Hematopoietic multipotent progenitor cell treated with erythropoietin and hydrocortisone succinate and interleukin-3 and kit ligand, for 15 days (in vitro differentiated cells): ENCODE data around the gene TBX5.

Experiments
- DNase-seq: peaks from one replicate; pipeline ENCODE4 v3.0.0-alpha.2; 2015; ENCODE audit warnings: low spot score

Gene TBX5

DNA sequence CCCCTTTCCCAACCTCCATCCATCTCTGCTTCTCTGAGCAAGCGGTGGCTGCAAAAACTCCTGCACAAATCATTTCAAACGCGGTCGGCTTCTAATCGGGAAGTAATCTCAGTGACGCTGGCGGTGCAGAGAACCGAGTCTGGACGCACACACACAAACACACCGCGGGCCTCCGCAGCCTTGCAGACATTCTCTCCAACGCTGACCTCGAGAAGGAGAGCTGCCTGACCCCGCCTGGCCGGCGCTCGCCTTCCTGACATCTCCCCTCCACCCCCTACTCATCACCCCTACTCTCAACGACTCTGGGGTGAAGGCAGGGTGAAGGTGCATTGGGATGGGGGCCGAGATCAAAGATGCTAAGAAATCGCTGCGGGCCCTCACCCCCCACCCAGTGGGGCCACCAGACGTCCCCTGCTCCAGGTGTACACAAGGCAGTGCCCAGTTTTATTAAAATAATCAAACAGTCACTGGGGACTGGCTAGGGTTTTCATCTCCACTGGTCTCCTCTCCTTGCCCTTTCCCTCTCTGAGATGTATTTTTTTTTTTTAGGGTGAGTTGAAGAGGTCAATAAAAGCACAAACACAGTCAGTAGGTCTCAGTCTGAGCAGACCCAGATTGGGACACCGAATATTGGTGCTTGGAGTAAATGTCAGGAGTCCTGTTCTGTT is 506 bp upstream of the TBX5 start:
- DNase-seq, result no peak

DNA sequence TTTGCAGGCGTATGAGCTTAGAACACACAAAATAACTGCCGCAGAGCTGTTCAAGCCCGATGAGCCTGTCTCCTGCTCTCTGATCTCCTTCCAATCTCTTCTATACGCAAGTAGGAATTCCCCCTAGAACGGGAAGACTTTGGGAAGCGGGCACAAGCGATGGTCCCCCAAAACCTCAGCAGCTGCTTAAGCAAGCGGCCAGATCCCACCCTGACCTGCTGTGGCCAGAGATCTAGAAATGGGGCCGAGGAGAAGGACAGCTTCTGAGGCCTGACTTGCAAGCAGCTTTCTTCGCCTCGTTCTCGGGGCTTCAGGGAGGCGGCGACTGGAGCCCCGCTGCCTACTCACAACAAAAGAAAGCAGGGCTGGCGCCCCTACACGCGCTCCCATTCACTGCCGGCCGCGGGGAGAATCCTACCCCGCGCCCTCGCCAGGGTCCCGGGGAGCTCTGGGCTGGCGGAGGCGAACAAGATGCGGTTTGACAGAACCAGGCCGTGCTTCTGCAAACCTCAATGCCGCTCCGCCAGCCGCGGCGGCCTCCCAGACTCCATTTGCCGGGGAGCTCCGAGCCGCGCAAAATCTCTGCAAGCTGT is 922 bp downstream of the TBX5 start:
- no peak for DNase-seq

DNA sequence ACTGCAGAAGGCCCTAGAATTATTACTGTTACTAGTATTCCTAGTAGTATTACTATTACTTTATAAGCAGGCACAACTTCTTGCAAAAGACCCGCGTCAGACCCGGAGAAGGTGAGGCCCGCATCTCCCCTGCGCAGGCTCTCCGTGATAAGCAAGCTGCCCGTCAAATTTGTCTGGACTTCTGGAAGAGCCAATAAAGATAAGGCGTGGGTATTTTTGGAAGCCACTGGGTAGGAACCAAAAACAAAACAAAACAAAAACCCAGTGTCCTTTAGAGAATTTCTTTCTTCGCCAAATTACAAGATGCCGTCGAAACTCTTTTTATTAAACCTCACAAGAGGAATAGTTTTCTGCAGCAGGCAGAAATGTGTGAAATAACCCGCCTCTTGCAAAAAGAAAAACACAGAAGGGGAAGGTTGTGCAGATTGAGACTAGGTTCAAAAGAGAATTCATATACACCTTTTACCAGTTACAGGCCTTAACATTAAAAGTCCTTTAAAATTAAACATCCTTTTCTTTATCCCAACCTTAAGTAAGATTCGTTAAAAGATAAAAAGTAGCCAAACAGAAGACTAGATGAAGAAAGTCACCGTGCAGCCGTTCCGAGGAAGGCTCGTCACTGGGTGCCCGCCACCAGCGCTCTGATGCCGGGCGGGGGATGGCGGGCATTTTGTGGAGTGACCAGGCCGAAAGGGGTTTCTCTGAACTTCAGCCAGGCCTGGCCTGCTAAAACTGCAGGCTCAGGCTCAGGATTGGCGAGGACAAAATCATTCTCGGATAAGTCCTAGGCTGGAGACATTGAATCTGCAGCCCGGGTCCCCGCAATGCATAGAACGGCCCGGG is 1.6 kb downstream of the TBX5 start:
- no peak for DNase-seq

DNA sequence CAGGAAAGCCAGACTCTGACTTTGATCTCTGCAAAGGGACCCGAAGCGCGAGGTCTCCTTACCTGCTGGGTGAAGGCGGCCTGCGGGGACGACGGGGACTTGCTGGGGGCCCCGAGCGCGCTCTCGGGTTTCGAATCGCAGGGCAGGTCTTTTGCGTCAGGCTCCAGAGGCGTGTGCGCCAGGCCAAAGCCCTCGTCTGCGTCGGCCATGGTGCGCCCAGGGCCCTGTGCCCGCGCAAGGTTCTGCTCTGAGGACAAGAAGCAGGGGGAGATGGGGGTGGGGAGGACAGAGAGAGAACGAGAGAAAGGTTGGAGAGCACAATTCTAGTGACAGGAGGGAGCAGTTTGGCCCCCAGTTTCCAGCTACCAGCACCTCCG is 2.3 kb downstream of the TBX5 start:
- no peak for DNase-seq

DNA sequence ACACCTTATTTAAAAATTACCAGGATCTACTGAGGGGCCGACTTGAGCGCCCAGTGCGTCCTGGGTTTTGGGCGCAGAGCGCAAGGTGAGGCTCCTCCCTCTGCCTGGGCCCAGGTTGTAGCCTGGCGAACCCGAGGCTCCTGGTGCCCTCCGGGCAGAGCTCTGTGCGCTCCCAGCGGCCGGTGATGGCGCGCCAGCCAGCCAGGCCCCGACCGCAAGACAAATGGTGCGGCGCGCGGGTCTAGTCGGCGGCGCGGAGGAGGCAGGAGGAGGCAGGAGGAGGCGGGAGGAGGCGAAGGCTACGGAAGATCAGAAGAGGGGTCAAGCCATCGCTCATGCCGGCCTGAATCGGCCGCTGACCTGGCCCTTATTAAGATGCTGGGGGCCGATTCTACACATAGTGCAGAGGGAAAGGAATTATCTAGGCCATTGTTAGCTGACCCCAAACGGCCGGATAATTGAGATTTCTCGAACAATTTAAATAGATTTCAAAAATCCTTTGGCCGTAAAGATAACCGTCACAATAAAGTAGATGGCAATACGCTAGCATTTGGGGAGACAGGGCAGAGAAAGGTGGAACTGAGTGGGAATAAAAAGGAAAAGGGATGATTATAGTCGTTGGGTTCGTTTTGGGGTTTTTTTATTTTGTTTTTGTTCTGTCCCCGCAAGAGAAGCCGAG is 2.8 kb downstream of the TBX5 start:
- no peak for DNase-seq

DNA sequence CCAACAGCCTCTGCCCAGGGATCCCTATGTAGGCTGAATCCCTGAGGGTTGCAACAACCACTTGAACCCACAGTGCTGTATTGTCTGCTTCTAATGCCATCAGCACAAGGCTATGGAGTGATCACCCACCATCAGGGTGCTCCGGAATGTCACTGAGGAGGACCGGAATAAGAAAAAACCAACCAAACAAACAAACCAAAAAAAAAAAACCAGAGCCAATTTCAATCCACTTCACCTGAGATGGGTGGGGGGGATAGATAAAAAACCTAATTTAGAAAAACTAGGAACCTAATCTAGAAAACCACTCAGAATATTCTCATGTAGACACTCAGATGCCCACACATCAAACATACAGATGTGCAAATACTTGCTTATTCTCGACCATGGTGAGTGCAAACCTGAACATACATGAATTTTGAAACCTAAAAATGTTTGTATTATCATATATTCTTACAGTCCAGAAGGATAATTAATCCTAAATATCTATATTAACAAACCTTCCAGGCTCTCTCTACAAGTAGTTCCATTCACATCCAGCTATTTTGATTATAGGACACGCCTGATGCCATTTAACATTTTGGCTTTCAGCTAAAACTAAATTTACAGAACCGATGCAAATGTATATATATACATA is 3.7 kb downstream of the TBX5 start:
- DNase-seq, result no peak

DNA sequence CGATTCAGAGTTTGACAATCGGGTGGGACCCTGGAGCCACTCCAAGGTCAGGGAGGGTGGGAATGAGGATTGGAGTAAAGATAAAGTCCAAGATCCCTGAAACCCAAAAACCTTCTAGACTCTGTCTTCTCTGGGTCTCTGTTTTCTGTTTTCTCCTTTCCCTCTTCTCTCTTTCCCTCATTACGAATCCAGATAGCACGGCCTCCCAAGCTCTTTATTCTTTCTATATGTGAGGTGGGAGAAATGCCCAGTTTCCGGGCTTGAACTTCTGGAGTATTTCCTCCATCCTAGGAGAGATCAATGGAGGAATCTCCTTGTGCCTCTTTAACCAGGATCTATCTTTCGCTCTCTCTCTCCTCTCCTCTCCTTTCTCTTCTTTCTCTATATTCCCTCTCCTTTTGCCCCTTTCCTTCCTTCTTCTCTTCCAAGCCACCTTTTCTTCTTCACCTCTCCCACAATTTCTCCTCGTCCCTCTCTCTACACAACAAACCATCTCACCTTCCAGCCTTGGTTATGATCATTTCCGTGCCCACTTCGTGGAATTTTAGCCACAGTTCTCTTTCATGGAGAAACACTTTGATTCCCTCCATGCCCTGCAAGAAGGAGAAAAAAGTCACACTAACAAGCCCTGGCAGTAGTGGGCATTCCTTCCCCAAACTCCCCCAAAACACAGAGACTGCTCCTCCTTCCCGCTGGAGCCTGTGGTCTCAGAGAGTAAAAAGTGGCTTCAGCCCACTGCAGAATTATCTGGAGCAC is 4.4 kb downstream of the TBX5 start:
- no peak for DNase-seq

DNA sequence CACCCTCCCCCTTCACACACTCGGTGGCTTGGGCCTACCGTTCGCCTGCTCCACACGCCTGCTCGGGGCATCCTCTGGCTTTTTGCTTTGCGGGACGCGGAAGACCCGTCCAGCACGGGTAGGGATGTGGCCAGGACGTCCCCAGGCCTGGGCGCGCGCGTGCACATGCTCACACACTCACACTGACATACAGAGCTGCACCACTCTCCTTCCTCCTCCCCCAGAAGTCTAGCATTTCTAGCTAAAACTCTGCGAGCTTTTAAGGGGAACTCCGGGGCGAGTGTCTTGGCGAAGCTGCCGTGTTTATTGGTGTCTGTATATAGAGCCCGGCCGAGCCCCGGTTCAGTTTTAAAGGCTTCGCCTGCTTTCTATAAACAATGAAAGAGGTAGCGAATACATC is 5.0 kb downstream of the TBX5 start:
- no peak for DNase-seq

DNA sequence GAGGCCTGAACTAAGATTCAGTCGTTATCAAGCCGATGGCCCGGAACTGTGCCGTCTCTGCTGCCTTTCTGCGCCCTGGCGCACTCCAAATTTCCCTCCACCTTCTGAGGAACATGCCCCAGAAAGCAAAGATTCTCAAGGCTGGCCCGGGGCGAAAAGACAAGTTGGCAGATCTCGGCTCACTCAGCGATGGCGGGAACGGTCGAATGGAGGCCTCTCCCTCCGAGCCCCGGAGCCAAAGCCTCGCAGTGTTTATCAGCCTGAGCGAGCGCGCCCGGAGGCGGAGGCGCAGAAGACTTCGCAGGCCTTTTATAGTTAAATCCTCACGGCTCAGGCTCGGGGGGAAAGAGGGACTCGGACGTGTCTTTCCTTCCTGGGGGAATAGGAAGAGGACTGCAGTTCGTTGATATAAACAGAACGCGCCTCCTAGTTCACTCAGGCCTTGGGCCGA is 5.6 kb downstream of the TBX5 start:
- no peak for DNase-seq

DNA sequence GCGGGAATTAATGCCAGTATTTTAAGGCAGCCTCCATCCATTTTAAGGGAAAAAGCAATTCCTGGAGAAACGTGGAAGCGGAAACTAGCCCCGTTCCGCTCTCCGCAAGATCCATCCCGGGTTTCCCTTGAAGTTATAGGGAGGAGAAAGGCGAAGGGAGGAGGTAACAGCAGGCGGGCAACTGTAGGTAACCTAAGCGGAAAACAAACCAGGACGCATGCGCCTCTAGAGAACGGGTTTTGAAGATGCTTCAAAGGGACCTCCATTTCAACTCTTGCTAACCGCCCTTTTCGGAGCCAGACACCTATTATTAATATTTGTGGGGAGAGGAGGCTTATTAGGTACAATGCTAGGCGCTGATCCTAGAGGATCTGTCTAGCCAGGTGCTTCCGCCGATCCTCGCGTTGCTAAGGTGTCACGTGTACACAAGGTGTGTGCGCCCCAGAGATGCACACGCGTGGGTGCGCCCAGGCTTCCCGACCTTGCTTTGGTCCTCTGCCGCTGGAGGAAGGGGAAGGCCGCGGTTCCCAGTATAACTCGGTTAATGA is 6.2 kb downstream of the TBX5 start:
- DNase-seq, result no peak

DNA sequence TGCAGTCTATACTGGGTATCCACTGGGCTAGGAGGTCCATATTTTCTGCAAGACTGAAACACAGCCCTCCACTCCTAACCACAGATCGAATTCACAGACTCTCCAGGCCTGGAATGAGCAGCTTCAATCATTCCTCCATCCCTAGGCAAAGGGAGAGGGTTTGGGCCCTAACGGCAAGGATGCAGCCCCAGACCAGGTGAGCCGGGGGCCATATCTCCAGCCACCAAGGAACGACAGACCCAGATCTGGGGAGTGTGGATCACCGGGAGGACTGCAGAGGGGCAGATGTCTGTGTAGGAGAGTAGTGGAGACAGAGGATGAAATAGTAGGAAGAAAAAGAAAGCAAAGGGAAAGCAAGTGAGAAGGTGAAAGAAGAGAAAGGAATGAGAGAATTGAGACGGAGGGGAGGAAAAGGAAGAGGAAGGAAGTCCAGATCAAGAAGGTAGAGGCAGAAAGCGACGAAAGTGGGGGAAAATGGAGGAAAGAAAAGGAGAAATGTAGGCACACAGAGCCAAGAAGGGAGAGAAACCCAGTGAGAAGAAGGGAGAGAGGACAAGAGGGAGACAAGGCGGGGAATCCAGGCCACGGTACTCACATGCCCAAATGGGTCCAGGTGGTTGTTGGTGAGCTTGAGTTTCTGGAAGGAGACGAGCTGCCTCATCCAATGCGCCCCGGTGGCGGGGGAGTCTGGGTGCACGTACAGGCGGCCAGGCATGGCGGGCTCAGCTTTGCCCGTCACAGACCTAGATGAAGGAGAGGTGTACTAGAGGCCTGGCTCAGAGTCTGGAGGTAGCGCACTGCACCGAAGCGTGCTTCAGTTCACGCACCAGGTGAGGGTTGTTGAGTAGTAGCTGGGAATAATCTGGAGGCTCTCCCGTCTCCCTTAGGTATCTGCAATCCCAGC is 7.7 kb downstream of the TBX5 start:
- DNase-seq, result no peak

DNA sequence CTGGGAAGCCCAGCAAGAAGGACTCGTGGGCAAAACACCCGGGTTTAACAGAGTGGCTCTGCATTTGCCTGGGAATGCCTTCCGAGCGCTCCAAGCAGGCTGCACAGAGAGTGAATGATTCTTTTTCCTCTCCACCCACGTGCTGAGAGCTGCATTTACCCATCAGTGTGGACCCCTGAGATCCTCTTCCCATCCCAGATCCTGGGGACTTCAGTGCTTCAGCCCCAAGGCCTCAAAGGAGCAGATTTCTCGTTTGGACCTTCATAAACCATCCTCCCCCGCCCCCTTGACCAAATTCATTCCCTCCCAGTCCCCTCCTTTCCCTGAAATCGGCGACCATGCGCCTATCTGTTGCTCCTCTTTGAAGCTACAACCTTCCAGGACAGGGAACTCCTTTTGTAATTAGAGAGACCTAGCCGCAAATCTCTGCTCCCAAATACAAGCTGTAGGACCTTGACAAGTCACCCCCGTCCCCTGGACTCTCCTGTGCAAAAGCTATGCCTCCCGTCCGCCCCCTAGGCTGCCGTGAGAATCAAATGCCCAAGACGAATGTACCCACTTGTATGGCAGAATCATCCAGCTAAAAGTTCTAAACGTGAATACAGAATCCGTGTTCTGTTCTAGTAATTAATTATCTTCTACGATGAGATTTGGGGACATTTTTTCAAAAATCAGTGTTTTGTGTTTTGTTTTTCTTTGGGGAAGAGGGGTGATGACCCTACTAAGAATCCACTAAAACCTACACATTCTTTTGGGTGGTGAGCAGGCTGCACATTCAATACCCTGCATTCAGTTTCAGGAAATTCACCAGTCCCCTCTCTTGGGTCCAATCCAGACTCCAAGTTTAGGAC is 8.8 kb downstream of the TBX5 start:
- DNase-seq, result no peak

DNA sequence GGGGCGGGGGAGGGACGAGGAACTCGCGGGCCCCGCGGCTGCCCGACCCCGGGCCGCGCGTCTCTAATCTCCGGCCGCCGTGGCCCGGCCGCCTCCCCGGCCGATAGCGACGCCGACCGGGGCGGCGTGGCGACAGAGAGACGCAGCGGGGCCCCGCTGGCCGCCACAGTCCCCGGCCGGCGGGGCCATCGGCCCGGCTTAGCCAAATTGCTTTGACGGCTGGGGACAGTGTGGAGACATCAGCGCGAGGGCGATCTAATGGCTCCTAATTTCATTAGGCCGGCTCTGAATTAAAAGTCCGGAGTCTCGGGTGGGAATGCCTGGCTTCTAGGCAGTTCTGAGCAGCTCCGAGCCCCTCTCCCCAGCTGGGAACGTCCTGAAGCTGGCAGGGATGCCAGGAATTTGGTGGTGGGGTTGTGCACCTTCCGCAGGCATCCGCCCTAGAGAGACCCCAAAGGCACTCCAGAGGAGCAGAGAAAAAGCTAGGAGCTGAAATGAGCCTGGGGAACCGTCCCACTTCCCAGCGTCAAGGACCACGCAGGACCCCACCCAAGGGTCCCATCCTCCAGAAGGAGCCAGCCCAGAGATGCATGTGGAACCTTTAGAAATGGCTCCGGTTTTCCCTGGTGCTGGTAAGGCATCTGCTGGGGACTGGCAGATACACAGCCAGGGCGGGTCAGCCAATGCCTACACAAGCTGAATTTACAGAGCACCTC is 9.6 kb downstream of the TBX5 start:
- DNase-seq, result no peak

DNA sequence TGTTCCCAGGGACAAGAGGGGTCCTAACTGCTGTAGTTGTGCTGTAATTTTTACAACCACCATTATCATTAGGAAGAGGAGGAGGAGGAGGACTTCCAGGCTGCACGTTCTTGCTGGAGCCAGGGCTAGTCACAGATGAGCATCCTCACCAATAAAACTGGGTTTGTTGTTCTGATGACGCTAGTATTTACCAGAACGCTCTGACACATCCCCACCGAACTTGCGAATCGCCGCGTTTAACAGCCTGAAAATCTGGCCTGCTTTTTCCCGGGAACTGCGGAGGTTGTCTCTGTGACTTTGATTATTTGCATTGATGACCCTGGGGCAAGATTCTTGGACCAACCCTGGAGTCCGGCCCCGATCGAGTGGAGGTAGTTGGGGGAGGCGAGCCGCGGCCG is 10.2 kb downstream of the TBX5 start:
- DNase-seq, result no peak

DNA sequence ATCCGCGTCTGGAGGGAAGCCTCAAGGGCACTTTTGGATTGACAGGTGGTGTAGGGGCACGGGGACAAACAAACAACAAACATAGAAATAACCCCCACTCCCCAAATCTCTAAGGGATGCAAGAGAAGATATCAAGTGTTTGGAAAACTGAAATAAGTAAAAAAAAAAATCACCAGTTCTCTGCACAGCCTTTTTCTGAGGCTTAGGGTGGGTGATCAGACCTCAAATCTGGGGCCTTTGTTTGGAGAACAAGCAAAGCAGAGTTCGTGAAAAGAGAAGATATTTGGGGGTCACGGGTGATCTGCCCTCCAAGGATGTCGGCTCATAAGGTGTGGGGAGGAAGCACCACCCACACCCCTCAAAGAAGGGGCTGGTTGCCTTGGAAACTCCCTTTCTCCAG is 10.7 kb downstream of the TBX5 start:
- DNase-seq, result no peak

DNA sequence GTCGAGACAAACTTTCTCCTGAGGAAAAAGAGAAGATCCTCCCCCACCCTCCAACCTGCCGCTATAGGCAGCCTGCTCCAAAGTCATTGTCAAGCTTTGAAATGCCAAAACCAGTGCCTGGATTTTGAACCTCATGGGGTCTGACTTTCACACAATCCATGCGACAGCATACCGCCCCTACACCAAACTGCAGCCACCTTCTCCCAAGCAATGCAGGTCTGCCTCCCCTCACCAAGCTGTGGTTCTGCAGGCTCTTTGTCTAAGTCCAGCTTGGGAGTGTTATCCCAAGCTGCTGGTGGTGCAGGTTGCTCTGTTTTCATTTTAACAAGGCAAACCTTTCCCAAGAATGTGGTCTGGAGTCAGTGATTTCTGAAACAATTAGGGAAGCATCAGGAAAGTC is 12.4 kb downstream of the TBX5 start:
- DNase-seq, result no peak

DNA sequence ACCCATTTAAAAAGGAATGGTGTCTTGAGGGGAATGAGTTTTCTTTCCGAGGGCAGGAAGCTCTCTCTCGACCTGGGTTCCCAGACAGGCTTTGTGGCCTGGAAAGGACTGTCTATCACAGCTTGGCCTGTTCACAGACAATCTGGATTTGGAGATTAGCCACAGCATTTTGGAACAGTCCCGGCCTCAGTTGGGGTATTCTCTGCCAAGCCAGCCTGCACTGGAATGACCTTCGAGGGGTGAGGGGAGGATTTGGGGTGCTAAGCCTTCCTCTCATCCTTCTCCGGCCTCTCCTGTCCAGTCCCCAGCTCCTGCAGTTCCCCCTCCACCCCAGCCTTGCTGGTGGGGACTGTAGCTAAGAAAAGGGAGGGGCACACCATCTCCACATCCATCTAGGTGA is 13.0 kb downstream of the TBX5 start:
- no peak for DNase-seq

DNA sequence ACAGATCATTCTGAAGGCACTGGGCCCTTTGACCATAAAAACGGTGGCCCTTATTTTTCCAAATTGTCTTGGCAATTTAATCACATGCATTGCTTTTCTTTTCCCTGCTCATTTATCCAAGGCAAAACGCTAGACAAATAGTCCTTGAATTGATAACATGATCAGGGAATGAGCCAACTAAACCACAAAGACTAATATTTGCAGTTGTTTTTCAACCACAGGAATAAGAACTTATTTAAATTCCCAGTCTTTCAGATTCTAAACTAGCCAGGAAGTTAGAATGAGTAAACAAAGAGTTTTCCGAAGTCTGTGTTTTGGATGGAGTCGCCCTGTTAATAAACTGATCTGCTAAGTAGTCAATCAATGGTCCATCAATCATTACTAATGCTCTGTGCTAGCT is 14.9 kb downstream of the TBX5 start:
- no peak for DNase-seq

DNA sequence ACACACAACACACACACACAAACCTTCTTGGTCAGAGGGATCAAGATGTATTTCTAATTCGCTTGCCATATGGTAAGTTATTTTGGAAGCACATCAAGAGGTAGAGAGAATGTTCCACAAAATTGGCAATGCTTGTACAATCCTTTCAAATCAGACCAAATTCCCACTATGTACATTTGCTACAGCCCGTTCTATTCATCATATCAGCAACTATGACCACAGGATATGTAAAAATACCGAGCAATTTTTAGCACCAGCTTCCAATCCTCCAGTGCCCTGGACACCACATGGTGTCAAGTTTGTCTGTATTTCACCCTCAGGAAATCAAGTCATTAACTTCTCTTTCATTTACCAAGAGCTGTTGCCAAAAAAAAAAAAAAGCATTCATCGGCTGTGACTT is 21.2 kb downstream of the TBX5 start:
- no peak for DNase-seq
